Middle frontal gyrus (tissue), 1 donor: Measurements from ENCODE around the gene GAB2.

Source experiments
- DNase-seq: peaks from one replicate; pipeline ENCODE4 v3.0.0-alpha.2; 2015; ENCODE audit warnings: low spot score; ENCODE audit errors: extremely low spot score

The GAB2 gene

DNA sequence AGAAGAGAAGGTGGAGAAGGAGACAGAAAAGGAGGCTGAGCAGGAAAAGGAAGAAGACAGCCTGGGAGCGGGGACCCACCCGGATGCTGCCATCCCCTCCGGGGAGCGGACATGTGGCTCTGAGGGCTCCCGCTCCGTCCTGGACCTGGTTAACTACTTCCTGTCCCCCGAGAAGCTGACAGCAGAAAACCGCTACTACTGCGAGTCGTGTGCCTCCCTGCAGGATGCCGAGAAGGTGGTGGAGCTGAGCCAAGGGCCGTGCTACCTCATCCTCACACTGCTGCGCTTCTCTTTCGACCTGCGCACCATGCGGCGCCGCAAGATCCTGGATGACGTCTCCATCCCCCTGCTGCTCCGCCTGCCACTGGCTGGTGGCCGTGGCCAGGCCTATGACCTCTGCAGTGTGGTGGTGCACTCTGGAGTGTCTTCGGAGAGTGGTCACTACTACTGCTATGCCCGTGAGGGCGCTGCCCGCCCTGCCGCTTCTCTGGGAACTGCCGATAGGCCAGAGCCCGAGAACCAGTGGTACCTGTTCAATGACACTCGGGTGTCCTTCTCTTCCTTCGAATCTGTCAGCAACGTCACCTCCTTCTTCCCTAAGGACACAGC is 207.5 kb downstream of the GAB2 start:
- no peak for DNase-seq

DNA sequence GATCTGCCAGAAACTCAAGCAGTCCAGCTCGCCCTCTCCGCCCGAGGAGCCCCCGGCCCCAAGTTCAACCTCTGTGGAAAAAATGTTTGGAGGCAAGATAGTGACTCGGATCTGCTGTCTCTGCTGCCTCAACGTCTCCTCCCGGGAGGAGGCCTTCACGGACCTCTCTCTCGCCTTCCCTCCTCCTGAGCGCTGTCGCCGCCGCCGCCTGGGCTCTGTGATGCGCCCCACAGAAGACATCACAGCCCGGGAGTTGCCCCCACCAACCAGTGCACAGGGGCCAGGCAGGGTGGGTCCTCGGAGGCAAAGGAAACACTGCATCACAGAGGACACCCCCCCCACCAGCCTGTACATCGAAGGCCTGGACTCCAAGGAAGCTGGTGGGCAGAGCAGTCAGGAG is 208.1 kb downstream of the GAB2 start:
- no peak for DNase-seq

- no peak for DNase-seq
Observed at GRCh38 chr11:78208257-78209165, 209.1 kb downstream of the GAB2 start.

DNA sequence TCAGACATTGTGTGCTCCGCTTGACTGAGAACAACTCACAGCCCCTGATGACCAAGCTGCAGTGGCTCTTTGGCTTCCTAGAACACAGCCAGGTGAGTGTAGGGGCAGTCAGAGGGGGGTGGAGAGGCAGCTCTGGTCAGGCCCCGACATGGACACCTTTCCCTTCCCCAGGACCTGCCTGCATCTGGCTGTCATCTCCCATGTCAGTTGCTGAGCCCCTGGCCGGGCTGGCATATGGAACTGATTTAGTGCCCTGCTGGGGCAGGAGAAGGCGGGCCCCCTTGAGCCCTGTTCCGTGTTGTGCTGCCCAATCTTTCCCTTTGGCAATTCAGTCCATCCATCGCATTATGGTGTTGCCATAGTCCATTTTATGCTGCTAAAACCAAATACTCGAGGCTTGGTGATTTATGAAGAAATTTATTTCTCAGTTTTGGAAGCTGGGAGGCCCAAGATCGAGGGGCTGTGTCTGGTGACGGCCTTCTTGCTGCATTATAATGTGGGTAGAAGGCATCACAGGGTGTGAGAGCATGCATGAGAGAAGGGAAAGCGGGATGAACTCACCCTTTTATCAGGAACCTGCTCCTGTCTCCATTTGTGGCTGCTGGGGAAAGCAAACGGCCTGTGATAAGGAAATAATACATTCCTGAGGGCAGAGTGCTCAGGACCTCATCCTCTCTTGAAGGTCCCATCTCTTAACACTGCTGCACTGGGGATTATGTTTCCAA is 209.9 kb downstream of the GAB2 start:
- no peak for DNase-seq

GRCh38 chr11:78205691-78206090 is 211.9 kb downstream of the GAB2 start:
- no peak for DNase-seq

GRCh38 chr11:78205256-78205655 is 212.4 kb downstream of the GAB2 start:
- no peak for DNase-seq

DNA sequence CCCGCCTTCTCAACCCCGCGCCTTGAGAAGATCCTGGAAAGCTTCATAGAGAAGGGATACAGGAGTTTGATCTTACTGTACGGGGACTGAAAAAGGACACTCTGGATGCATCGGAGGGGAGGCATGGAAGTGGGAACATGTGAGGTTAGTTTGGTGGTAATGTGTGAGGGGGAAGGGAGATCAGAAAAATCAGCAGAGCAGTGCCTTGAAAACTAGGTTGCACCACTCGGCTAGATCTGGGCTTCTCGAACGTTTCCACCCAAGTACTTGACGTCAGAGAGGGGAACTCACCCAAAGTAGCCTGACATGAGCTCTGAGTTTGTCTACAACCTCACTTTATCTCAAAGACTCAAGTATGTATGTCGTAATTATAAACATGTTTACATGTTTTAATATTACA is 214.4 kb downstream of the GAB2 start:
- DNase-seq: no peak

- no peak for DNase-seq
Observed at GRCh38 chr11:78202733-78203167, 214.9 kb downstream of the GAB2 start.

- DNase-seq: no peak
Observed at GRCh38 chr11:78201096-78201818, 216.4 kb downstream of the GAB2 start.

DNA sequence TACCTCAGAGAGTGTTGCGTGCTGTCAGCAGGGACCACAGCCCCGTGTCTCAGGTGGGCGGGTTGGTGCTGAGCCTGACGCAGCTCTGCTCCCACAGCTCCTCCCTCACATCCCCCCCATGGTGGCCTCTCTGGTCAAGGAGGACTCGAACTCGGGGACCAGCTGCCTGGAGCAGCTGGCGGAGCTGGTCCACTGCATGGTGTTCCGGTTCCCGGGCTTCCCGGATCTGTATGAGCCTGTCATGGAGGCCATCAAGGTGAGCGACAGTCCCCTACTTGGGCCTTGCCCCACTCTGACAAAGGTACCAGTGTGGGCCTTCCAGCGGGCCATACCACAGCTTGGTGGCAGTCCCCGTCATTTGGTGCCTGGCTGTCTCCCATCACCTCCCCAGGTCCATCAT is 217.1 kb downstream of the GAB2 start:
- no peak for DNase-seq

- no peak for DNase-seq
Observed at GRCh38 chr11:78200061-78200460, 217.6 kb downstream of the GAB2 start.

- no peak for DNase-seq
Observed at GRCh38 chr11:78199653-78200015, 218.0 kb downstream of the GAB2 start.

DNA sequence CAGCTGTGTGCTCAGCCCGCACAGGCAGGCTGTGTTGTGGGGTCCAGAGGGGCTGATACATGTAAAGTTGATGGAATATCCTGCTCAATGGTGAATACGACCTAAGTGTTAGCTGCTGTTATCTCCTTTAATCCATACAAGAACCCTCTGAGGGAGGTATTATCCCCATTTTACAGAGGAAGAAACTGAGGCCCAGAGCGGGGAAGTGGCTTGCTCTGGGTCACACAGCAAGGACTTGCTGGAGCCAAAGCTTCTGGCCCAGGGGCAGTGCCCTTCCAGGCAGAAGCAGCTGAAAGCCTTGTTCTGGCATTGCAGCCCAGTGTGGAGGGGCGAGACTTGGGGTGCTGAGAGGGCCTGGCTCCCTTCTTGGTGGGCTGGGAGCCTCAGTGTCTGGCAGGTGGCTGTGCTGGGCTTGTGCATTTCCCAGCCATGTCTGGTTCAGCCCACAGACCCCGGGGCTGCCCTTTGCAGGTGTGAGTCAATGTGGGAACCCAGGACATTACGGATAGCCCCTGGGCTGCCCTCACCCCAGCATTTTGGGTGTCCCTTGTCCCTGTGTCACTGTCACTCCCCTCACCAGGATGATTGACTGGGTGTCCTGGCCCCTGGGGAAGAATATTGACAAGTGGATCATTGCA is 218.5 kb downstream of the GAB2 start:
- no peak for DNase-seq

DNA sequence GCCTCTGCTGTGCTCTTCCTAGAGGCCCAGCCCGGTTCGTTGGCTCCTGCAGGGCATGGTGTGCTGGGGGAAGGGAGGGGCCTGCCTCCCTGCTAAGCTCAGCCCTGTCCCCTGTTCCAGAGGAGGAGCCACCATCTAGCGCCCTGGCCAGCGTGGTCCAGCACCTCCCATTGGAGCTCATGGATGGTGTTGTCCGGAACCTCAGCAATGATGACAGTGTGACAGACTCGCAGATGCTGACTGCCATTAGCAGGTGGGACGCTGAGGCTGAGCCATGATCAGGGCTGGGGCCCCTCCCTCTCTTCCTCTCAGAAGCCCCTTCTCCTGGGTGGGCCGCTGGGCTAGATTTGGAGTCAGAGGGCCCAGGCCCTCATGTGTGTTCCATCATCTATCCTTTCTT is 219.8 kb downstream of the GAB2 start:
- no peak for DNase-seq

- DNase-seq: no peak
Observed at GRCh38 chr11:78196661-78197091, 220.9 kb downstream of the GAB2 start.

DNA sequence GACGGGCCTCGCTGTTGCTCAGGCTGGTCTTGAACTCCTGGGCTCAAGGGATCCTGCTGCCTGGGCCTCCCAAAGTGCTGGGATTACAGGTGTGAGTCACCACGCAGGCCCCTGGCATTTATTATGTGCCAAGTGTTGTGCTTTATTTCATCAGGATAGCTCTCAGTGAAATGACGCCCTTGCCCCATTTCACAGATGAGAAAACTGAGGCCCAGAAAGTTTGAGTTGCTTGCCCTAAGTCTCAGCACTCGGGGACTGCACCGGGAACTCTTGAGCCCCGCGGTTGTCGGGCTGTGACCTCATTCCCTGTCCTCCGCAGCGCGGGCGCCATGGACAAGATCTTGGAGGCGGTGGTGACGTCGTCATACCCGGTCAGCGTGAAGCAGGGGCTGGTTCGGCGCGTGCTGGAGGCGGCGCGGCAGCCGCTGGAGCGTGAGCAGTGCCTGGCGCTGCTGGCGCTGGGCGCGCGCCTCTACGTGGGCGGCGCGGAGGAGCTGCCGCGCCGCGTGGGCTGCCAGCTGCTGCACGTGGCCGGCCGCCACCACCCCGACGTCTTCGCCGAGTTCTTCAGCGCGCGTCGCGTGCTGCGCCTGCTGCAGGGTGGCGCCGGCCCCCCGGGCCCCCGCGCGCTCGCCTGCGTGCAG is 221.6 kb downstream of the GAB2 start:
- DNase-seq: no peak

DNA sequence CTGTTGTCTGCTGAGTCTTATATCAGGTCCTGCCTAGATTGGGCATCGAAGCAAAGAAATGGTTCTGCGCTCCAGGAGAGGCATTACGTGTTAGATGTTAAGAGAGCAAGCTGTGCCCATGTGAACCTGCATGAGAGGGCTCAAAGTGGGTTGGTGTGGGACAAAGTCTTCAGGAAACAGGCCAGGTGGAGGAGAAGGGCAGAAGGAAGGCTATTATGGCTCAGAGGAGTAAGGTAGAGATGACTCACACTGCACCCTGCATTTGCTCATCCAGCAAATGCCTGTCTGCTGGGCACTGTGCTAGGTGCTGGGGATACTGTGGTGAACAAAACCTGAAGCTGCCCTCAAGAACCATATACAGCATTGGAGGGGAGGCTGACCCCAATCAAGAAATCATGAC is 223.1 kb downstream of the GAB2 start:
- no peak for DNase-seq

DNA sequence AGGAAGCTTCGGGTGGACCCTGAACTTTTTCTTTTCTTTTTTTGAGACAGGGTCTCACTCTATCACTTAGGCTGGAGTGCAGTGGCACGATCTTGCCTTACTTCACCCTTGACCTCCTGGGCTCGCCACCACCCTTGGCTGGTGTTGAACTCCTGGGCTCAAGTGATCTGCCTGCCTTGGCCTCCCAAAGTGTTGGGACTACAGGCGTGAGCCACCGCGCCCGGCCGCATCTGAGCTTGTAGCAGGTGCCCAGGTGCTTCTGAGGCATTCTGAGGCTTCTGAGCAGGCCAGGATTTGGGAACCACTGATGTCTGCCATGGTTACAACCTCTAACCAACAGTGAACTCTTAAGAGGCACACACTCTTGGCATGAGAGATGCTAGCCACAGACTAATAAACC is 223.8 kb downstream of the GAB2 start:
- DNase-seq: no peak

DNA sequence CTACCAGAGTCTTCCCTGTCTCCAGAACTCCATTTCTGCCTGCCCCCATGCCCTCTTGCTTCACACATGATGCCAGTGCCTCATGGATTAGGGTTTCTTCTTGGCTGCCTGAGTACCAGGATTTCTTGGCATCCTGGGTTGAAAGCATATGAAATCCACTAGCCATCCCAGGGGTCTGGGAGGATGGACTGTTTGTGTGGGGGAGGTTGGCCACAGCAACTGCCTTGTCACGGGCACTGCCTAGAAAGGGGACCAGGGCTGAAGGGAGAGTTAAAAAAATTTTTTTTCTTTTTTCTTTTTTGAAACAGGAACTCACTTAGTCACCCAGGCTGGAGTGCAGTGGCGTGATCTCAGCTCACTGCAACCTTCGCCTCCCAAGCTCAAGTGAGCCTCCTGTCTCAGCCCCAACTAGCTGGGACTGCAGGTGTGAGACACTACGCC is 224.7 kb downstream of the GAB2 start:
- DNase-seq: no peak

DNA sequence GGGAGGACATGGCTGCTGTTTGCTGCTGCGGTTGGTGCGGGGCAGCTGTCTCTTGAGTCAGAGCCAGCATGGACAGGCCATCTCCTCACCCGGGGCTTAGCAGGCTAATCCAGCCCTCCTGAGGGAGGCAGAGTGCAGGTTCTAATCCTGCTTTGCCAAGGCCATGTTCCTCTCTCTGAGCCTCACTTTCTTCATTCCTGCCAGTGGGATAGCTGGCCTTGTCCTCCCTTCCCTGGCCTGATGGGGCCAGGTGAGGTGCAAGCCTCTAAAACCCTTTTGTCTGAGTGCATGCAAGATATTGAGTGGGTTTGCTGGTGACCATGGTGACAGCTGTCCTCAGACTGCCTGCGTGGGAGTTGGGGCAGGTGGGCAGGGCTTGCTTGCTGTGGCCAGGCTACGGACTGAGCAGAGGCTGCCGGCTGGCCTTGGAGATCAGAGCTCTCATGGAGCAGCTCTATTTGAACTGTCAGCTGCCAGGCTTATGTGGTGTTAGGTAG is 225.3 kb downstream of the GAB2 start:
- DNase-seq: no peak
